Epithelial cell of alveolus of lung (primary cell): ENCODE measurements around the gene MRO. TPM values are rescaled to one million over a fixed set of nuclear protein-coding genes. Genes with fewer than 3 reads are reported as not detected.

Source experiments
- total RNA-seq: library from RNA; depleted of rRNA; stranded (reverse); fragments of >200 nt; gene quantifications from 2 replicates; pipeline ENCODE4 v1.2.1, GENCODE V29; 2015

MRO gene
- not detected in 2 replicates for total RNA-seq

GRCh38 chr18:50819728-50820378, at the start of gene MRO:
MRO (minus strand) TSS chr18:50820016; CDS start chr18:50809400, 10,616 bp downstream.

Other genes with a start within 250 kb of the MRO start
- gene ME2, start 59.1 kb upstream of the MRO start, total RNA-seq = 18.8 and 28.7 TPM in 2 replicates
- gene ELAC1, start 148.0 kb upstream of the MRO start, total RNA-seq = 4.8 and 7.0 TPM in 2 replicates
- 63.0 and 76.4 TPM in 2 replicates for gene SMAD4, start 210.2 kb upstream of the MRO start, total RNA-seq